Neural progenitor cell (in vitro differentiated cells): ENCODE data around the gene EXT2.

ENCODE experiments used
- EZH2 ChIP-seq: fragments of 200-600 bp; sonication (generic); IDR thresholded peaks from 2 replicates; pipeline ENCODE4 v1.6.1; 2017; ENCODE audit warnings: antibody characterized with exemption, mild to moderate bottlenecking, moderate library complexity
- TF ChIP-seq, protein P1 (sequence below): fragments of 200-600 bp; sonication (generic); IDR thresholded peaks from 2 replicates; pipeline ENCODE4 v1.5.1; 2017; ENCODE audit warnings: antibody characterized with exemption, mild to moderate bottlenecking

DNA sequence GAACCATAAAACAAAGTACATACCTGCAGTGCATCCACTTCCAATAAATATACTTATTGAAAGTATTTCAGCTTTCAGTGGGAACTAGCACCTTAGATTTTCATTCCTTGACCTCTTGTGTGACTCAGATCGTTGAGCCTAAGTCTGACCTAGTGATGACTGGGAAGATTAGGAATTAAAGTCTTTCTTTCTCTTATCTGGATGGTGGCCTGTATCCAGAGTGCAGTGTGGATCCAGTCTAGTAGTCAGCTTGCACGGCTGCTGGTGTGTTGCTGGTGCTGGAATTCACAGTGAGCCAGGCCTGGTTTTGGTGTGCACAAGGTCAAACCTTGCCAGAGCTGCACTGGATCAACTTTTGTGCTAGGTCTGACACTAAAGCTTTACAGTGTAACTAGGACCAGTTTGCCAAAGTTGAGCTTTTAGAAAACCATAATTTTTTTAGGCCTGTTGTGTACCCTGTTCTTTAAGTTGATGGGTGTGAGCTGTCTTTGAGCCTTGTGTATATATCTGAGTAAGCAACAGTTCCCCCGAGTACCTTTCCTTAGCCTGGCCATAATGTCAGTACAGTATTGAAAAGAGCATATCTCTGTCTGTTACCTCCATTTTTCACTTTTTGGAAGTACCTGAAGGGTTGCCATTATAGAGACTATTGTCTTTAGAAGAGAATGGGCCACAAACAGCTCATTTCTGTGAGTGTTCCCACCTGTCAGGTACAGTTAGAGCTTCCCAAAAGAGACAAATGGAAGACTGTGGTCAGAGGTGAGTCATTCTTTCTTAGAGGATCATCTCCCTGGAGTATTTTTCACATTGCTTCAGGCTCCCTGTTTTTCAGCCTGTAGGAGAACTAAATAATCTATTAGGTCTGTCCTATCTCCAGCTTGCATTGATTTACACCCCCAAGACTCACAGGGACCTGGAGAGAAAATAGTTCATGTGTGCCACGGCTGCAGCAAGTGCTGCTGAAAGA lies 124.6 kb downstream of the EXT2 start:
- TF ChIP-seq, protein P1, sequence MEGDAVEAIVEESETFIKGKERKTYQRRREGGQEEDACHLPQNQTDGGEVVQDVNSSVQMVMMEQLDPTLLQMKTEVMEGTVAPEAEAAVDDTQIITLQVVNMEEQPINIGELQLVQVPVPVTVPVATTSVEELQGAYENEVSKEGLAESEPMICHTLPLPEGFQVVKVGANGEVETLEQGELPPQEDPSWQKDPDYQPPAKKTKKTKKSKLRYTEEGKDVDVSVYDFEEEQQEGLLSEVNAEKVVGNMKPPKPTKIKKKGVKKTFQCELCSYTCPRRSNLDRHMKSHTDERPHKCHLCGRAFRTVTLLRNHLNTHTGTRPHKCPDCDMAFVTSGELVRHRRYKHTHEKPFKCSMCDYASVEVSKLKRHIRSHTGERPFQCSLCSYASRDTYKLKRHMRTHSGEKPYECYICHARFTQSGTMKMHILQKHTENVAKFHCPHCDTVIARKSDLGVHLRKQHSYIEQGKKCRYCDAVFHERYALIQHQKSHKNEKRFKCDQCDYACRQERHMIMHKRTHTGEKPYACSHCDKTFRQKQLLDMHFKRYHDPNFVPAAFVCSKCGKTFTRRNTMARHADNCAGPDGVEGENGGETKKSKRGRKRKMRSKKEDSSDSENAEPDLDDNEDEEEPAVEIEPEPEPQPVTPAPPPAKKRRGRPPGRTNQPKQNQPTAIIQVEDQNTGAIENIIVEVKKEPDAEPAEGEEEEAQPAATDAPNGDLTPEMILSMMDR: no peak
- no peak for TF ChIP-seq EZH2
